Measurements from ENCODE around the gene CCNI2. TPM values are rescaled to one million over a fixed set of nuclear protein-coding genes. Genes with fewer than 3 reads are reported as not detected.
A peak's percentile ranks its signal among the peaks of the same experiment; 100 is the strongest.

CCNI2 gene
- total RNA-seq: 1 to 10 TPM; 1.1 to 3.9 TPM

- DNase-seq (ENCODE audit: low spot score) (no peak), ATAC-seq (peak; percentile 82 to 83)
- Mint-ChIP-seq H3K27ac (no peak within 1 kb of the TSS), H3K27me3 (peaks cover 13 to 28% of the 10 kb centered on the region in 2 donors), H3K4me3 (peak within 1 kb of the TSS; percentile 72), H3K36me3 (no peaks in the 10 kb centered on the region), H3K9me3 (no peaks in the 10 kb centered on the region), H3K4me1 (ENCODE audit: low read depth in 2 of 2) (peaks cover 0 to 14% of the 10 kb centered on the region in 2 donors)
These were observed at the start of gene CCNI2 for GRCh38 chr5:132746954-132747615. CCNI2 (plus strand) TSS chr5:132747426; CDS start chr5:132747496, 70 bp downstream.

DNA sequence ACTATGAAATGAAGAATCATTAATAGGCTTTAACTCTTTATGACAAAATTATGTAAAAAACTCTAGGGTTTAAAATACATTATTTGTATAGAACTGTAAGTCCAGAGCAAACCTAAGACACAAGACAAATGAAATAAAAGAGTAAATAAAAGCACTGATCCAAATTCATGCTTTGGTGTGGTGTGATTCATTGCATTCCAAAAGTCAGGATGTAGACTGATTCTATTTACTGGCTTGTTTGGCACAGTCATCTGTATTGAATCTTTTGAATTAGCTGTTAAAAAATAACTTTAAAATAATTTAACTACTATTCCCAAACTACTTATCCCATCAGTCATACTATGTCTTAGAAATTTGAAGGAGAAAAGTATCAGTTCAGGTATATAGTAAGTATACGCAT lies 42.4 kb upstream of the CCNI2 start:
- Mint-ChIP-seq H3K36me3 (peaks cover 21% of the 10 kb centered on the region), H3K4me3 (peak overlapping the region; percentile 60), H3K27me3 (no peaks in the 10 kb centered on the region), H3K9me3 (no peaks in the 10 kb centered on the region), H3K4me1 (ENCODE audit: low read depth in 2 of 2) (peaks cover 2 to 7% of the 10 kb centered on the region in 2 donors), H3K27ac (peak overlapping the region in 1 of 2 donors; percentile 65)
- DNase-seq (ENCODE audit: low spot score) (no peak), ATAC-seq (no peak)

DNA sequence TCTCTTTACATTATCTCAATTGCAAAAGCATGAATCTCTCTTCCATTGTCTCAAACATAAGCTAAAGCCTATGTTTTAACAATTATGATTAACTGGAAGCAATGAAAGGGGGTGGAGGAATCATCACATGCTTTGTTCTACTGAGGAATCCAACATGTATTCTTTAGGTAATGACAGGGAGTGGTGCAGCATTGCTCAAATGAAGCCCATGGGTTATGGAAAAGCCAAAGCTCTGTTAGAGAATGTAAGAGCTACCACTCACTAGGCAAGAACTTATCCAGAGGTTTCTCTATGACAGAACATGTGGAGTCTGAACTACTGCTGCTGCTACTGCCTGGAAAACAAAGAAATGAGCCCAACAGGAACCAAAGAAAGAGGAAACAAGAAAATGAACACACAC lies 38.6 kb upstream of the CCNI2 start:
- Mint-ChIP-seq H3K4me3 (no peak overlapping the region), H3K9me3 (no peaks in the 10 kb centered on the region), H3K27me3 (no peaks in the 10 kb centered on the region), H3K4me1 (ENCODE audit: low read depth in 2 of 2) (peaks cover 2 to 10% of the 10 kb centered on the region in 2 donors), H3K27ac (no peak overlapping the region), H3K36me3 (peaks cover 7% of the 10 kb centered on the region)
- DNase-seq (ENCODE audit: low spot score) (no peak), ATAC-seq (no peak)

DNA sequence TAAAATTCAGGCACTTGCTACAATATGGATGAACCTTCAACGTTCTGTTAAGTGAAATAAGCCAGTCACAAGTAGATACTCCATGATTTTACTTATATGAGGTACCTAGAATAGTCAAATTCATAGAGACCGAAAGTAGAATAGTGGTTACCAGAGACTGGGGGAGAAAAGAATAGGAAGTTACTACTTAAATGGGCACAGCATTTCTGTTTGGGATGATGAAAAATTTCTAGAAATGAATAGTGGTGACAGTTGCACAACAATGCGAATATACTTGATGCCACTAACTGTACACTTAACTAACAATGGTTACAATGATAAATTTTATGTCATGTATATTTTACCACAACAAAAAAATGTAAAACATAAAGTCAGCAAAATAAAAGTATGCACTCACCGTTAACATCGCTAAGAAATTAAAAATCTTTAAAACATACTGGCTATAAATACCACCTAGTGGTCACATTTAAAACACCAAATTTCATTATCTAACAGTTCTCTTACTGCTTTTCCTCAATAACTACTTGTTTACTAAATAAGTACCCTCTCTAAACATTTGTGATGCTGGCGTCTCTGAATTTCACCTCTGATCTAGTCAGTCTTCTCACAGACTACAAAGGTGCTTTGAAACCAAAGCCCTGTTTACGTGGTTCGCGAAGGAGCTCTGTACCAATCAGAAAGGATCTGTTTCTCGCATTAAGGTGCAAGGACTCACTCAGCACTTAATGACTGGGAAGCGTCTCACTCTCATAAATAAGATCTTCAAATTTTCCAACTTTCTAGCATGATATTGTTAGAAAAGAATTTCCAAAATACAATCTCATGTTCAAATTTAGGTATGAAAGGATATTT lies 32.5 kb upstream of the CCNI2 start:
- Mint-ChIP-seq H3K4me3 (peak overlapping the region; percentile 60), H3K36me3 (peaks cover 7% of the 10 kb centered on the region), H3K27ac (peak overlapping the region; percentile 67 to 78), H3K4me1 (ENCODE audit: low read depth in 2 of 2) (peaks cover 9 to 20% of the 10 kb centered on the region in 2 donors), H3K27me3 (no peaks in the 10 kb centered on the region), H3K9me3 (no peaks in the 10 kb centered on the region)
- ATAC-seq (peak; percentile 78 to 92), DNase-seq (ENCODE audit: low spot score) (no peak)

DNA sequence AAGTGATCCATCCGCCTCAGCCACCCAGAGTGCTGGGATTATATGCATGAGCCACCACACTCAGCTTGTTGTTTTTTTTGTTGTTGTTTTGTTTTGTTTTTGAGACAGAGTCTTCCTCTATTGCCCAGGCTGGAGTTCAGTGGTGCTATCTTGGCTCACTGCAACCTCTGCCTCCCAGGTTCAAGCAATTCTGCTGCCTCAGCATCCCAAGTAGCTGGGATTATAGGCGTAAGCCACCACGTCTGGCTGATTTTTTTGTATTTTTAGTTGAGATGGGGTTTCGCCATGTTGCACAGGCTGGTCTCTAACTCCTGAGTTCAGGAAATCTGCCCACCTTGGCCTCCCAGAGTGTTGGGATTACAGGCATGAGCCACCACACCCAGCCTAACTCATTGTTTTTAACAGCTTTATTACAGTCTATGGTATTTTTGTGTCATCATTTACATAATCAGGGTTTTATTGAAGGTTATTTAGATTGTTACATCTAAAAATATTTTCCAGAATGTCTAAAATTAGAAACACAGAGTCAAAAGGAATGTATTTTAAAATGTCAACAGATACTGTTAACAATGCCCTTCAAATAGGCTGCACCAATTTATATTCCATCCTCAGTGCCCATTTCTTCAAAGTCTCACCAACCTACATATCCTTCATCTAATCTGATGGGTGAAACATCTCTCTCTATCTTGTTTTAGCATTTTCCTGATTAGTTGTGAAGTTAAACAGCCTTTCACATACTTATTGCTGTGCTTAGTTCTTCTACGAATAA lies 28.5 kb upstream of the CCNI2 start:
- Mint-ChIP-seq H3K36me3 (peaks cover 8% of the 10 kb centered on the region), H3K27me3 (no peaks in the 10 kb centered on the region), H3K9me3 (no peaks in the 10 kb centered on the region), H3K4me1 (ENCODE audit: low read depth in 2 of 2) (peaks cover 9 to 13% of the 10 kb centered on the region in 2 donors), H3K27ac (no peak overlapping the region), H3K4me3 (no peak overlapping the region)
- no peak for ATAC-seq
- DNase-seq (ENCODE audit: low spot score): no peak

GRCh38 chr5:132725745-132726144 lies 21.5 kb upstream of the CCNI2 start:
- Mint-ChIP-seq H3K4me3 (no peak overlapping the region), H3K9me3 (no peaks in the 10 kb centered on the region), H3K36me3 (peaks cover 19% of the 10 kb centered on the region), H3K27ac (no peak overlapping the region), H3K4me1 (ENCODE audit: low read depth in 2 of 2) (peaks cover 8 to 13% of the 10 kb centered on the region in 2 donors), H3K27me3 (no peaks in the 10 kb centered on the region)
- ATAC-seq (no peak), DNase-seq (ENCODE audit: low spot score) (no peak)

DNA sequence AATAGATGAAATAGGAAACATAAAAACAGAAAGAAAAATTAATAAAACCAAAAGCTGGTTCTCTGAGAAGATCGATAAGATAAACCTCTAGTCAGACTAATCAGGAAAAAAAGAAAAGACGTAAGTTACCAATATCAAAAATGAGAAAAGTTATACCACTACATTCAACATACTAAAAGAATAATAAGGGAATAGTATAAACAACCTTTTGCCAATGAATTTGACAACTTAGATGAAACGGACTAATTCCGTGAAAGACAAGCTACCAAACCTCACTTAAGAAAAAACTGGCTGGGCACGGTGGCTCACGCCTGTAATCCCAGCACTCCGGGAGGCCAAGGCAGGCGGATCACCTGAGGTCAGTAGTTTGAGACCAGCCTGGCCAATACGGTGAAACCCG lies 17.3 kb upstream of the CCNI2 start:
- Mint-ChIP-seq H3K4me3 (no peak overlapping the region), H3K27me3 (no peaks in the 10 kb centered on the region), H3K36me3 (peaks cover 18% of the 10 kb centered on the region), H3K4me1 (ENCODE audit: low read depth in 2 of 2) (peaks cover 8 to 19% of the 10 kb centered on the region in 2 donors), H3K9me3 (no peaks in the 10 kb centered on the region), H3K27ac (no peak overlapping the region)
- no peak for ATAC-seq
- no peak for DNase-seq (ENCODE audit: low spot score)

GRCh38 chr5:132733499-132734148 lies 13.6 kb upstream of the CCNI2 start:
- Mint-ChIP-seq H3K9me3 (no peaks in the 10 kb centered on the region), H3K4me1 (ENCODE audit: low read depth in 2 of 2) (peaks cover 27 to 33% of the 10 kb centered on the region in 2 donors), H3K4me3 (no peak overlapping the region), H3K36me3 (peaks cover 5% of the 10 kb centered on the region), H3K27me3 (no peaks in the 10 kb centered on the region), H3K27ac (no peak overlapping the region)
- no peak for ATAC-seq
- DNase-seq (ENCODE audit: low spot score): no peak

- Mint-ChIP-seq H3K4me3 (no peak overlapping the region), H3K27me3 (peaks cover 0 to 2% of the 10 kb centered on the region in 2 donors), H3K36me3 (peaks cover 5% of the 10 kb centered on the region), H3K4me1 (ENCODE audit: low read depth in 2 of 2) (peaks cover 24 to 33% of the 10 kb centered on the region in 2 donors), H3K27ac (peak overlapping the region in 1 of 2 donors; percentile 11), H3K9me3 (no peaks in the 10 kb centered on the region)
- ATAC-seq (no peak), DNase-seq (ENCODE audit: low spot score) (no peak)
These were observed 12.5 kb upstream of the CCNI2 start for GRCh38 chr5:132734687-132735086.

DNA sequence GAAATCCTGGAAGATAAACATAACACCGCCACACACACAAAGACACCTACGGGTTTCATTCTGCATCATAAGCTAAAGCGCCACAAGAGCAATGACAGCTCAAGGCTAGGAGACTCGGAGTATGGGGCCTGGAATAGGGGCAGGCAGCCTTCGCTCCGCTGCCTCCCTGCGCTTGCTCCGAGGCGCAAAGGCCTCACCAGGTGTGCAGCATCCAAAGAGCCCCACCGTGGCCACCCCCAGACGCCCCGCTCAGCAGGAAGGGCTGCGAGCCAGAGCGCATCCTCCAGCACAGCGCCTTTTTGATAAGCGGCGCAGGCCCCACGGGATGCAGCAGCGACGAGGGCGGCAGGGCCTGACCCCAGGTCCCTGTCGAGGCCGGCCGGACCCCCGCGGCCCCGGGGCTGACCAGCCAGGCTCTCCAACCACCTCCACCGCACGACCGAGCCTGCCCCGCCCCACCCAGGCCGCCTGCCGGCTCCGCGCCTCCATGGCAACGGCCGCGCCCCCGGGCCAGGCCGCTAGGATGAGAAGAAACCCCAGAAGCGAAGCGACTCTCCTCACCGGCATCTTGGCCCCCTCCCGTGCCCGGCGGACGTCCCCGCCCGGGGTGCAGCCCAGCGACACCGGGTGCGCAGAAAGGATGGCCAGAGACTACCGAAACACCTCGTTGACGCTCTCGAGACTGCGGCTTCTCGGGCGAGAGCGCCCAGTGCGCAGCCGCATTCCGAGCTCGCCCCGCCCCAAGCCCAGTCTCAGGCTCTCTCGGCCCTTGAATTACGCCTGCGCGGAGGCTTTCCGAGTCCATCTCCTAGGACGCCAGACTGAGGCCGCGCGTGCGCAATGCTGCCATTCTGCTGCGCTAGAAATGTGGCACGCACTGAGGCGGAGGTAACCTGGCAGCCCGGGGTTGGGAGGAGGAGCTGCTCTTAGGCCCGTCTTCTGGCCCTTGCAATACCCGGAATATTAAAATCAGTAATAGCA lies 10.1 kb upstream of the CCNI2 start, which contains the start of gene KIF3A:
TSS of gene KIF3A (minus strand) at position 694 of the 981 bp plus-strand sequence. CDS start at position 567, 127 bp downstream.
- no peaks in the 10 kb centered on the region for H3K9me3 Mint-ChIP-seq
- H3K27me3 Mint-ChIP-seq: peaks cover 6 to 10% of the 10 kb centered on the region in 2 donors
- H3K4me1 Mint-ChIP-seq (ENCODE audit: low read depth in 2 of 2): peaks cover 24 to 33% of the 10 kb centered on the region in 2 donors
- H3K27ac Mint-ChIP-seq: peak within 1 kb of the TSS; percentile 66 to 75
- H3K36me3 Mint-ChIP-seq: peaks cover 5% of the 10 kb centered on the region
- ATAC-seq (peak; percentile 97 to 99), DNase-seq (ENCODE audit: low spot score) (peak; percentile 98)
- peak within 1 kb of the TSS; percentile 43 for H3K4me3 Mint-ChIP-seq

GRCh38 chr5:132737982-132738681 lies 9.1 kb upstream of the CCNI2 start:
- peaks cover 24 to 33% of the 10 kb centered on the region in 2 donors for H3K4me1 Mint-ChIP-seq (ENCODE audit: low read depth in 2 of 2)
- peak overlapping the region; percentile 66 to 75 for H3K27ac Mint-ChIP-seq
- H3K27me3 Mint-ChIP-seq: peaks cover 10 to 13% of the 10 kb centered on the region in 2 donors
- H3K4me3 Mint-ChIP-seq: peak overlapping the region; percentile 43
- no peaks in the 10 kb centered on the region for H3K9me3 Mint-ChIP-seq
- H3K36me3 Mint-ChIP-seq: peaks cover 5% of the 10 kb centered on the region
- ATAC-seq (no peak), DNase-seq (ENCODE audit: low spot score) (no peak)

GRCh38 chr5:132739232-132739631 lies 8.0 kb upstream of the CCNI2 start:
- H3K36me3 Mint-ChIP-seq: no peaks in the 10 kb centered on the region
- H3K27me3 Mint-ChIP-seq: peaks cover 11 to 15% of the 10 kb centered on the region in 2 donors
- DNase-seq (ENCODE audit: low spot score): no peak
- peaks cover 24 to 26% of the 10 kb centered on the region in 2 donors for H3K4me1 Mint-ChIP-seq (ENCODE audit: low read depth in 2 of 2)
- H3K9me3 Mint-ChIP-seq: no peaks in the 10 kb centered on the region
- peak overlapping the region in 1 of 2 donors; percentile 75 for H3K27ac Mint-ChIP-seq
- no peak overlapping the region for H3K4me3 Mint-ChIP-seq
- ATAC-seq: no peak

Measured in natural killer cell treated with Interleukin-12 subunit alpha and Interleukin-12 subunit beta and Interleukin-15 and Interleukin-18, amount 100 ng/mL, for 72 hours (primary cell).